Hematopoietic multipotent progenitor cell treated with erythropoietin and hydrocortisone succinate and interleukin-3 and kit ligand, for 8 days (in vitro differentiated cells): Measurements from ENCODE around the gene C10orf90.

ENCODE experiments used
- DNase-seq: peaks from one replicate; pipeline ENCODE4 v3.0.0-alpha.2; 2015

The C10orf90 gene

DNA sequence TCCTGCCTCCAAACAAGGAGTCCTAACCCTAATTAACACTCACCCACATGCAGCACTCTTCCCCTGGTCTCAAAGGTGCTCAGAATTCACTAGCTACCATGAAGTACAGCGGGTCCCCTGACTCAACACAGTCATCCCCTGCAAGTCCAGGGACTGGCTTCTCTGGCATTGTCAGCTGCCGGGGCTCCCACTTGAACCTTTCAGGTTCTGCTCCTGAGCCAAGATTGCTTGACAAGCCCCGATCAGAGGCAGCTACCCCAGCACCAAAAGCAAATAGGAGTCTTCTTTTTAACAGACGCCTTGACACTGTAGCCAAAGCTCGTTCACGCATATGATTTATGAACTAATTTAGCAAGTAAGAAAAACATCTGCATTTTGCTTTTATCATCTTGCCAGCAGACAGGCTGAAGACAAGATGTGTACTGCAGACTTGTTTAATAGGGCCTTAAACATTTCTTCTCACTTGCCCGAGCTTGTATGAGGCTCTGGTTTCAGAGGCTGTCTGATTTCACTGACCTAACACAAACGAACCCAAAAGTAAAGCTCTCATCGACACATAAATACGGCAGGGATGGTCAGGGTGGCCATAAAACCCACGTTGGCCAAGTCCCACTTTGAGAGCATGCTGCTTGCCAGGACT is 214.6 kb downstream of the C10orf90 start:
- no peak for DNase-seq

DNA sequence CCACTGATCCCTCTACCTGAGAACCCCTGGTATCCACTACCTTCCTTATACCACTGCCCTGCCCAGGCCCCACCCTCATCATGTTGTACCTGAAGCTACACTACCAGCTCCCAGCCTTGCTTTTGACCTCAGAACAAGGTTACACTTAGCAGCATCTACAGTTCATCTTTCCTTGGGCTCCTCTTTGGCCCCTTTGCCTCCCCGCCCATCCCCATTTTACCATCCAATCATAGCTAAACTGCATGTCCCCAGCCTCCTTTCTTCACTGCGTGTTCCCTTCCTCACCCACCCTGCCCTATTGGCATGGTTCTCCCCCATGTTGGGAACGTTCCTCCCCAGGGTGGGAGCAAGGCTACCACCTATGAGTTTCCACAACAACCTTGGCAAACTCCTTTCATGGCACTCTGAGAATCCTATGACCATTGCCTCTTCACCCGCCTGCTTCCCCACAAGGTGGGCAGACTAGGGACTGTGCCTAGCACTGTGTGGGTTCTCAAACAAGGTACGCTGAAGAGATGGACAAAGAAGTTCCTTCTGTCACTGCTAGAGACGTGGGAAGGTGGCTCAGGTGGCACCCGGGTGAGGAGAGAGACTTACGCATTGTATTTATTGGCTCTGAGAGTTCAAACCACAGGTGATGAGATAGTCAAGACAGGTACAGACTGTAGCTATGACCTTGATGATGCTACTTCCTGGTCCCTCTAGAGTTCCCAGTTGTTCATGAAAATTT is 215.3 kb downstream of the C10orf90 start:
- DNase-seq: no peak

DNA sequence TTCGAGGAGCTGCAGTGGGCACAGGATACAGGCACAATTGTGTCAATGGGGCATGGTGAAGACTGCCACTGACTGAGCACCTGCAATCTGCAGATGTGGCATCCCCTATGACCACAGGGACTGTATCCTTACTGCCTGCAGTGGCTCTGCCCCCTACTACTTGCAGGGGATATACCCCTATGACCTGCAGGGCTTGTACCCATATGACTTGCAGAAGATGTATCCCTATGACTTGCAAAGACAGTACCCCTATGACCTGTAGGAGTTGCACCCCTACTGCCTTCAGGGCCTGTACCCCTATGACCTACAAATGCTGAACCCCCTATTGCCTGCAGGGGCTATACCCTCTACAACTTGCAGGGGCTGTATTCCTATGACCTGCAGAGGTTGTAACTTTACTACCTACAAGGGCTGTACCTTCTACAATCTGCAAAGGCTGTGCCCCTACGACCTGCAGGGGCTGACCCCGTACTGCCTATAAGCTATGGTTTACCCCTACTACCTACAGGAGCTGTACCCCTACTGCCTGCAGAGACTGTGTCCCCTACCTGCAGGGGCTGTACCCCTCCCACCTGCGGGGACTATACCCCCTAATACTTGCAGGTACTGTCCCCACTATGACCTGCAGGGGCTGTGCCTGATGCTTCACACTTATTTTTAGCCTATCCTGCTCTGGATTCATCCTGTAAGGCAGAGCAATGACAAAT is 216.3 kb downstream of the C10orf90 start:
- DNase-seq: no peak

DNA sequence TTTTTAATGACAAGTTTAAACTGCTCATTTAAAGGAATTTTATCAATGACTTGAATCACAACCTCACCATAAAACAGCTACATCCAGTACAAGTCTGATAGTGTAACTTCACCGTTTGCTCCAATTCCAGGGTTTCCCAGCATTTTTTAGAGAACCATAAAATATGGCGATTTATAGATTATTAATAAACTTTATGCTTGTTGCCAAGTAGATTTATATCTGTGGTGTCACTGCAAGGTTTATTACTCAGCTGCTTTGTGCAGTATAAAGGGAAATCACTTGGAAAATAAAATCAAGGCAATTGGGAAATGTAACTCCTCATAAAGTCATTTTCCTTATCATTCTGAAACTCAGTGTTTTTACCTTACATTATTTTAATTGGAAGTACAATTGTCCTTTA is 218.2 kb downstream of the C10orf90 start:
- DNase-seq: no peak

DNA sequence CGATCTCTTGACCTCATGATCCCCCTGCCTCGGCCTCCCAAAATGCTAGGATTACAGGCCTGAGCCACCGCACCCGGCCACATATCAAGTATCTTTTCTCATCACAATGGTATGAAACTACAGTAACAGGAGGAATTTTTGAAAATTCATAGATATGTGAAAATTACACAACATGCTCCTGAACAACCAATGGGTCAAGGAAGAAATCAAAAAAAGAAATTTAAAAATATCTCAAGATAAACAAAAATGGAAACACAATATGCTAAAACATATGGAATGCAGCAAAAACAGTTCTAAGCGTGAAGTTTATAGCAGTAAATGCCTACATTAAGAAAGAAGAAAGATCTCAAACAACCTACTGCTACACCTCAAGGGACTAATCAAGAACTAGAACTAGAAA is 222.4 kb downstream of the C10orf90 start:
- DNase-seq: no peak

DNA sequence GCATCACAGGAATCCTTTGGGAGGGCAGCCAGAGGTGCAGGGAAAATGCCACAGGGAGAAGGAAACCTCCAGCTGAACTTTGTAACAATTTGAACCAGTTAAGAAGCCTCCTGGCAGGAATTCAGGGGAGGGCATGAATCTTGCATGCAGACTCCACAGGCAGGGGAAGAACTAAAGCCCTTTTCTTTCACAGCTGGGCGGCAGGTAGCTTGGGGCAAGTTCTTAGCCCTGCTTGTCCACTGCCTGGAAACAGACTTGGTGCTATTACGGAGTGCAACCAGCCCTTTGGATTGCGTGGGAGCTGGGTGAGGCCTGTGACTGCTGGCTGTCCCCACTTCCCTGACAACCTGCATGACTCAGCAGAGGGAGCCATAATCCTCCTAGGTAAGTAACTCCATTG is 230.6 kb downstream of the C10orf90 start:
- no peak for DNase-seq

DNA sequence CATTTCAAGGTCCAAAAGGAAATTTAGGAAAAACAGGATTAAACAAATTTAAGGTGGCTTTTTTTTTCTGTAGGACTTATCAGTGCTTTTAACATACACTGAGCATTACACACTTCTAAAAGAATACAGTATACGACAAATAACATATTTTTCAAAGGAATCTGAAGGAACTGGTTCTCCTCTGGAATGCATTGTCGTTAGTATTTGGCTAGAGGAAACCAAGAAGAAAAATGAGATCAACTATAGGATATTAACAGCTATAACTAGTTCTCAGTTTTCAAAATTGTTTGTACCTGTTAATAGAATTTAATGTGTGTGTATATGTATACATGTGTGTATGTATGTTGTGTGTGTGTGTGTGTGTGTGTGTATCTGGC is 232.1 kb downstream of the C10orf90 start:
- no peak for DNase-seq

DNA sequence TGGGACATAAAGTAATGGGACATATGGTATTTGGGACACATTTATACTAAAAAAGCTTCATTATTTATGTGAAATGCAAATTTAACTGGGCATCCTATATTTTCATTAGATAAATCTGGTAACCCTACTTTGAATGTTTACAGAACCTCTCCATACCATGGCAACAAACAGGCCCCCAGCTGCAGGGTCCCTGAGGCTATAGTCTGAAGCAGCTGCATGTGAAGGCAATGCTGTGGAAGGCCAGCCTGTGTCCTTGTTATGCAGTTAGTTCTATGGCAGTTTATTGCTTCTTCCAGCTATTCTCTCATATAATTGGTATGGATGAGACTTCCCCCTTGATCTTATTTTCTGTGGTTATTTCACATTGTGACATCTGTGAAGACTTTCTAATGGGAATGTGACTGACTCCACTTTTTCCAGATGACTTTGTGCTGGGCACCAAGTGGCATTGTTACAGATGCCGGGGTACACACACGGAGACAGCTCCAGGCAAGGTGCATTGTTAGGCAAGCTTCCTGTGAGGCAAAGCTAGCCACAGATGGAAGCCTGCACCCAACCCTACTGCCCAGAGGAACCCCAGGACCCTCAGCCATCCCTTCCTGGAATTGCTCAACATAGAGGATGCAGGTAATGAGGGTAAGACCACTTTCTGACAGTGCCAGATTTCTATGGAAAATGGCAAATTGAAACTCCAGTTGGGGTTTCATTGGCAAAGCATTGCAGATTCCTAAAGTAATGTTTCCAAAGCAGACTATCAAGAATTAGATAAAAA is 232.7 kb downstream of the C10orf90 start:
- DNase-seq: no peak

DNA sequence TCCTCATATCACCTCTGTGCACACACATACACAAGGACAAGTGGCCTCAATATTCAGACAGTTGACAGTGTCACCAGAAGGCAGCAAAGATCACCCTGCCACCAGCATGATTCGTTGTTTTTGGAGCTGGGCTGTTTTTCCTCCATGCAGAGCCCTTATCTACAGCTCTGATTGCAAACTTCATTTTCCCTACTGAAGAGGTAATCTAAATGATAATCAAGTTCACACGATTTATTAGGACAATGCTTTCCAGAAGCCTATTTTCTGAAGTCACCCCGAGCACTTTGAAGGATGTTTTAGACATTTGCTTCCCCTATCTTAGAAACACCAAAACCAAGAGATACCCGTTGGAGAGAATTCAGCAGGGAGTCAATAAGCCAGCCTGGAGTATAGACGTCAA is 236.3 kb downstream of the C10orf90 start:
- no peak for DNase-seq

DNA sequence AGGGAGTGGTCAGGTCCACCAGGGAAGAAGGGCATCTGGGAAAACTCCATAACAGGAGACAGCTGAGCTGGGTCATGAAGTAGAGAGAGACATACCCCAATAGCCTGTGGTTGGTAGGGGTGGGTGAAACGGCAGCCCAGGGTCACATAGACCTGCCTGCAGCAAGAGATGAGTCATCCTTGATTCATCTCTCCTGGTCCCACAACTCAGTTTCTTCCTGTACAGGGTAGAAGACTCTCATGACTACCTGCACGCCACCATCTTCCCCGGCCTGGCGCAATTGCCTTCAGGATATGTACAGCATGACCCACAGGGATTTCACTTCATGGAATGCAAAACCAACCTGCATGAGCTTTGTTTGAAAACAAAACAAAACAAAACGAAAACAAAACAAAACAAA is 237.1 kb downstream of the C10orf90 start:
- DNase-seq: no peak

DNA sequence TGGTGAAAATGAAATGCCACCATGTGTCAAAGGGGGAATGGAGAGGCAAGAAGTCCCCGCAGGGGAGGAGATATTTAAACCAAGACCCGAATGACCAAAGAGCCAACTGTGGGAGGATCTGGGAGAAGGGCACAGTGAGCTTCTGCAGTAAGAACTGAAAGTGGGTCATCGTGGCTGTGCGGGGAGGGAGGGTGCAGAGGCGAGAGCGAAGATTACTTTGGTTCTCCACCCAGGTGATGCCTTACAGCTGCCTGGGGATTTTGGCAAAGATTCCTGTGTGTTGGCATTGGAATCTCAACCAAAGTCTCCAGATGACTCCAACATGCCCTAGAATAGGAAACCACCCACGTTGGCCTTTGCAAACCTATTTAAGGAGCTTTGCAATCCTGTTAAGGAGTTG is 238.0 kb downstream of the C10orf90 start:
- no peak for DNase-seq

DNA sequence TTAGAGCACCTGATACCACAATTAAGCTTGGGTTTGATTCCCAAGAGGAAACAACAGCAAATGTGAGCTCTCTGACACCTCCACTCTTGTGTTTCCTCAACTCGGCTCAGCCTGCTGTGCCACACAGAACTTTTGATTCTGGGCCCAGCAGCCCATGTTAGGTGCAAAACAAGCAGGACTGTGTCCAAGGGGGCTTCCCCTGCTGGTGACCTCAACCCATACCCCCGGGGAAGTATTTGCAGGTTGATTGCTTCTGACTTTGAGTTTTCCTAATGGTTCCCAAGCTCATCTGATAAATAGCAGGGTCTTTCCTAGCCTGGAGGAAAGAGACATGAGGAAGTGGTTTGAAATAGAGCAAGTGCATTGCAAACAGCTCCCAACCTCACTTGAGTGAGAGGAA is 238.7 kb downstream of the C10orf90 start:
- no peak for DNase-seq

DNA sequence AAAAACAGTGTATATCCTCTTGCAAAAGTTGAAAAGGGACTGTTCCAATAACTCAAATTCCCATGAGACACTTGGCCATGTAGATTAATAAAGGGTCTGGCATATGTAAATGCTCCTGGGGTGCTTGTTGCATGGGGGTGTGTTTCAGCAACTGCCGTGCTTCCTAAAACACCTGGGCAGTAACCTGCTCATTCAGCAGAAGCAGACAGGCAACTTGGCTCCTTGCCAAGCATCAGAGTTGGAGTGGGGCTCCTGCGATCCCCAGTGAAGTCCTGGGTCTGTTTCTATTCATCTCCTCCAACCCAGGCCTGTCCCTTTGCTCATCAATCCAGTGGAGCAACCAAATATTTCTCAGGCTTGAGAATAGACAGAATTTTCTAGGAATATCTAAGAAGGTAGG is 240.0 kb downstream of the C10orf90 start:
- DNase-seq: no peak

DNA sequence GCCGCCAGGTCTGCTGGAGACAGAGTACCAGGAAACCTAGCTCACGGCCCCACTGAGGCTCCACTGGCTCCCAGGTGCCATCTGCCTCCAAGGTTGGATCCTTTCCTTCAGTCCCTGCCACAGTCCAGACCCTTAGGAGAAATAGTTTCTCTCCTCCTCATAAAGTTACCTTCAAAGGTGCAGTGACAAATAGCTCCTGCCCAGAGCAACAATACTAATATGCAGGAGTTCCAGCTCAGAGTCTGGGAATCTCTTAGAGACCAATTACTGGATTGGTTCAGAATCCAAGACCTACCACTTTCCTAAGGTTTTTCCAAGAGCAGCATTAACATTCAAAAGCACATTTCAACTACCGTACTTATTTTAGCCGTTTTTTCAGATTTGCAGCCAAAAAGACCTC is 241.2 kb downstream of the C10orf90 start:
- no peak for DNase-seq

DNA sequence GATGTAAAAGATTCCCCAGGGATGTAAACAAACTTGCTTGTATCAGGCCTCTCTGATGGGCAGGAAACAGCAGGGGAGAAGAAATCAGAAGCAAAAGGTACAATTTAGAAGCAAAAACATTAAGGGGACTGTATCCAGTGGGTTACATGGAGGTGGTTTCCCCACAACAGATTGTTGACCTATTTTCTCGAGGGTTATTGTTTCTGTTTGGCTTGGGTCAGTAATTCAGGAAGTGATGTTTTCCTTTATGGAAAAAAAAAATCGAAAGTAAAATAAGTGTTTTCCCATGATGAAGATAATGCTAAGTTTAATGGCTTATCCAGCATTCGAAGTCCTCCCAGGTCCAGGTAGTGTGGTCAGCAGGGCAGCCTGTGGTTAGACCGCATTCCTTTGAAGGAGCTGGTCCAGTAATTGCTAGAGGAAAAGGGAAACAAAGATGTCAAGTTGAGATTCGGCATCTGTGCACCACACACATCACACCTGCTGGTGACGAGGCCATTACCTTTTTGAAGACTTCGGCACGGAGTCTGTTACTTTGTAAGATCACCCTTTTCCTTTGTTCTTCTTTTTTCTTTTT is 244.9 kb downstream of the C10orf90 start:
- DNase-seq: no peak

DNA sequence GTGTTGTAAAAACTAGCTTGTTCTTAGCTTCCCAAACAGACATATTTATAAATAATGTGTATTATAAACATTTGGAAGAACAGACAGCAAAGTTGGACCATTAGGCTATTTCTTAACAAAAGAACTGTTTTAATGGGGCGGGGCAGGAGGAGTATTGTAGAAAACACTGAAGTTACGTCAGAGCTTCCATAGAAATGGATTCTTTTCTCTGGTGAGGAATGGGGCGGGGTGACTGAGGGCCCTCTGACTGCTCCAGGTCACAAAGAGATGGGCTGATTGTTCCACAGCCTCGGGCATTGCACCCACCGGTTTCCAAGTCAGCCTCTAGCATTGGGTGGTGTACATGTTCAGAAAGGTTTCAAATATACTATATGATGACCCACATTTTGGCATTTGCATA is 245.5 kb downstream of the C10orf90 start:
- DNase-seq: no peak

DNA sequence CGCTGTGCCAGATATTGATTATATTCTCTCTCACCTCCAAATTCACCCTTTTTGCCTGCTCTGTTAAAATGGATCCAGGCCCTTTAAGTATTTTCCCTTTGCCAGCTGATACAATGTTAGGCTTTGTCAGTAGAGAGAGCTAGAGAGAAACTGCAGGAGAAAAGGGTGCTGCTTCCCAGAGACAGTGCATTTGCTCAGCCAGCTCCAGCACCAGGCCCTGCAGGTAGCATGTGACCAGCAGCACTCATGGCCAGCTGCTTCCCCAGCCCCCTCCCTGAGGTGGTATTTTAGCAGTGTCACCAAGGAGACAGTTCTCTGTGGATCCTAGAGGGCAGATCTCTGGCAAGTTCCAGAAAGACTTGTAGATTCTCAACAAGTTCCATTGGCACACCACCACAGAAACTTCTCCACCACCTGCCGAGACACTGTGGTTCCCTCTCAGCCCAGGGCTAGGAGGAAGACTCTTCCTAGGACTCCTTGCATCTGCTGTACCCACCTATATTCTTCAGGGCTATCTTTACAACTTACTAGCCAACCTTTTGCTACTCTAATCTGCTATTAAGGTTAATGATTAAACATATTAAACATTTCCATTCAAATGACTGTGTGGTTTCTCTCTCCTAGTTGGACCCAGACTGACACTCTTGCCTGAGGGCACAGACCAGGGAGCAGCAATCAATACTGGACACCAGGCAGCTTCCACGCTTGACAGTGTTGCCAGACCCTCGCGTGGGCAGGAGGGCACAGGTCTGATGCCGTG is 246.6 kb downstream of the C10orf90 start:
- DNase-seq: no peak

DNA sequence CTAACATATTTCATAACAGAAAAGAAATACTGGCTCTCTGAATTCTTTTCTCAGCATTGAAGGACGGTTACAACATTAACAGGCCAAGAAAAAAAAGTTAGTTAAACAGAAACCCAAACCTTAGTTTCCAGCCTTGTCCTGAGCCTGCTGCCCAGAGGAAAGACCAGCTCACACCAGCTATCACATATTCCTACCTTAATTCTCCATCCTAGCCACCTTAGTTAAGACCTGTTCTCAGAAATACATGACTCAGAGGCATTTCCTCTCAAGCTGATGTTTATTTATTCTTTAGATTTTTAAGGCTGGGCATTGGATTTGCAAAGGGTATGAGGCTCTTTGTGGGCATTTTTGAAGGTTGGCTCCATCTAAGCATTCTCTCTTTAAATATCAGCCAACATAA is 247.9 kb downstream of the C10orf90 start:
- DNase-seq: no peak

DNA sequence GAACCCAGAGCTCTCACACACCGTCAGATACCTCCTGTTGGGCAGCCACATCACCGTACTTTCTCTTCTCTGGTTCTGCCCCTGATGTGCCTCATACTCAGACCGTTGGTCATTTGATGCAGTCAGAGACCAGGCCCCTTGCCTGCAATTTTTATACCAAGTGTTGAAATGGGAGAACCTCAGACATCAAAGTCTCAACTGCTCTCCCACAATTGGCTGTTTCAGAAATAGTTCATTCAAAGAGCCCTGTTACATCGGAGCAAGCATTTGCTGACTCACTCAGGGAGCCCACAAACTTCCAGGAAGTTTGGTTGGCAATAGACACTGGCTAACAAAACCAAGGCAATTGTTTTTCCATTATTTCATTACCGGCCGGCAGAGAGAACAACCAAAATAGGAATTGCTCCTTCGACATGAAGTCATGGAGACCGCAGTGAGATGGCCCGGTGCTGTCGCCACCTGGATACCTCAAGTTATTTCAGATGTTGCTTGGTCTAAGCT is 248.7 kb downstream of the C10orf90 start:
- DNase-seq: no peak

DNA sequence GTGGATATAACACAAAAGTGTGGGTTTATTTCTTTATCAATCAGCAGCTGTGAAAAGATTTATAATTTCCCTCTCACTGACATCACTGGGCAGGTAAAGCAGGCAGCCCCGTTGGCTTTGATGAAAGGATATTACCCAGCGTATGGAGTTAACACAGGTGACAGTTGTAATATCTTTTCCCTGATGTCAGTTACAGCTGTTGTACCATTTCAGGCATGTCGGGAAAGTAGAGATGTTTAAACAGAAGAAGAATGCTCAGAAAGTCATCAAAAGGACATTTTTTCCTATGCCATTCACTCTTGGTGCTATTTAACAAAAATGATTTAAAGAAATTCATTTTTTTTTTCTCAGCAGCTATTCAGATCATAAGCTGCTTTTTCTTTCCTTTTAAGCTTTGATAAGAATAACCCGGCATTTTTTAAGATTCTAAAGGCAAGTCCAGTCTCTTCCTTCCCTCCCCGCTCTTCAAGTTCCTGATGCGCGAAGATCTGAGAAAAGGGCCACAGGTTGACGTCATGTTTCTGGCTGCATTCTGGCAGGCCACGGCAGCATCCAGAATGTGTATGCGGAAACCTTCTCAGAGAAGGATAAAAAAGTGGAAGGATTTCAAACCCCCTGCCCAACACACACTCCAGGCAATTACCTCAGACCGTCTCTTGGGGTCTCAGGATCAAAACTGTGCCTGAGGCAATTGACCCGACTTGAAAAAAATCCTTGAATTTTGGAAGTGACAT is 249.8 kb downstream of the C10orf90 start:
- no peak for DNase-seq

DNA sequence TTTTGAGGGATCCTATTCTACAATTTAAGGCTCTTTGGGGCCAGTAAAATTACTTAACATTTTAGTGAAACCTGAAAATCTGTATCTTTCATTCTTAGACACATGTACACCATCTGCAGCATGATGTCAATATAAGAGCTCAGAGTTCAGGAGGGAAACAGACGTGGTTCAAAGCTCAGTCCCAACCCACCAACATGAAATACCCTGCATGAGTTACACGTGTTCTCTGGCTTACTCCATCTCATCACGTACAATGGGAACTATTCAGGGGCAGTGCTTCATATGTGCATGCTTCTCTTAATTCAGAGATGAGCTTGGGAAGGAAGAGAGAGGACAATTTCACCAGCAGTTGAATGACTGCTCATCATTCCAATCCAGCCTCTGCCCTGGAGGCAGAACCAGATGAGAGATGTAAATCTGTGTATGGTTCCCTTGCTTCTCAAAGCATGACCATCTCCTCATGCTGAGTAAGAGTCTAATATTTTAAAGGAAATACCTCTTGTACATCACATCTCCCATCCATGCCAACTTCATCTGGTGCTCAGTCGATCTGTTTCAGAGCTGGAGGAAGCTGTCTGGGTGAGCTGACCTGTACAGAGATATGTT is 253.2 kb downstream of the C10orf90 start:
- DNase-seq: no peak
